SK-N-SH (cell line): ENCODE data around the gene CISH.

Experiments used
- CHD2 ChIP-seq: fragments of 150-350 bp; IDR thresholded peaks from 2 replicates; pipeline ENCODE4 v1.6.1; 2018; ENCODE audit warnings: low read length; ENCODE audit not compliant: partially characterized antibody
- EP300 ChIP-seq, 2 experiments: IDR thresholded peaks; 2 replicates each; pipeline versions ENCODE4 v1.4.0 to v1.6.1; 2012; ENCODE audit warnings: borderline replicate concordance in 1 of 2, low read depth in 1 of 2, low read length in 1 of 2
- TF ChIP-seq, protein P1 (sequence below): fragments of 200-600 bp; sonication (generic); IDR thresholded peaks from 2 replicates; pipeline ENCODE4 v1.6.1; 2017; ENCODE audit warnings: antibody characterized with exemption, mild to moderate bottlenecking, moderate library complexity

- TF ChIP-seq, protein P1, sequence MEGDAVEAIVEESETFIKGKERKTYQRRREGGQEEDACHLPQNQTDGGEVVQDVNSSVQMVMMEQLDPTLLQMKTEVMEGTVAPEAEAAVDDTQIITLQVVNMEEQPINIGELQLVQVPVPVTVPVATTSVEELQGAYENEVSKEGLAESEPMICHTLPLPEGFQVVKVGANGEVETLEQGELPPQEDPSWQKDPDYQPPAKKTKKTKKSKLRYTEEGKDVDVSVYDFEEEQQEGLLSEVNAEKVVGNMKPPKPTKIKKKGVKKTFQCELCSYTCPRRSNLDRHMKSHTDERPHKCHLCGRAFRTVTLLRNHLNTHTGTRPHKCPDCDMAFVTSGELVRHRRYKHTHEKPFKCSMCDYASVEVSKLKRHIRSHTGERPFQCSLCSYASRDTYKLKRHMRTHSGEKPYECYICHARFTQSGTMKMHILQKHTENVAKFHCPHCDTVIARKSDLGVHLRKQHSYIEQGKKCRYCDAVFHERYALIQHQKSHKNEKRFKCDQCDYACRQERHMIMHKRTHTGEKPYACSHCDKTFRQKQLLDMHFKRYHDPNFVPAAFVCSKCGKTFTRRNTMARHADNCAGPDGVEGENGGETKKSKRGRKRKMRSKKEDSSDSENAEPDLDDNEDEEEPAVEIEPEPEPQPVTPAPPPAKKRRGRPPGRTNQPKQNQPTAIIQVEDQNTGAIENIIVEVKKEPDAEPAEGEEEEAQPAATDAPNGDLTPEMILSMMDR = no peak
- TF ChIP-seq EP300 (IDR thresholded peaks at IDR 0.05; ENCODE audit: borderline replicate concordance in 1 of 2, low read depth in 1 of 2, low read length in 1 of 2) (no peak), CHD2 (no peak)
These were observed 21.7 kb upstream of the CISH start for GRCh38 chr3:50633230-50633790.
